H9 (cell line): ENCODE data around the gene CDH13. TPM values are rescaled to one million over a fixed set of nuclear protein-coding genes. Genes with fewer than 3 reads are reported as not detected.

Experiments
- DNase-seq: peaks from one replicate; pipeline ENCODE4 v3.0.0-alpha.2; 2017
- H2AFZ ChIP-seq: one replicate; pipeline ENCODE4 v1.6.1; 2013; ENCODE audit warnings: mild to moderate bottlenecking, low read length, control low read depth, moderate library complexity
- H2AK5ac ChIP-seq: 2 replicates; pipeline ENCODE4 v1.6.1; 2013; ENCODE audit warnings: low read length, control low read depth, mixed read lengths; ENCODE audit not compliant: insufficient read length
- H2BK120ac ChIP-seq: one replicate; pipeline ENCODE4 v1.6.1; 2013; ENCODE audit warnings: low read depth, mild to moderate bottlenecking, low read length, control low read depth, inconsistent platforms; ENCODE audit not compliant: poor library complexity, severe bottlenecking
- H2BK12ac ChIP-seq: 2 replicates; pipeline ENCODE4 v1.6.1; 2013; ENCODE audit warnings: low read length, control low read depth, mixed read lengths, low read depth; ENCODE audit not compliant: insufficient read length
- H2BK15ac ChIP-seq: 2 replicates; pipeline ENCODE4 v1.6.1; 2013; ENCODE audit warnings: low read depth, low read length, control low read depth
- H2BK20ac ChIP-seq: one replicate; pipeline ENCODE4 v1.6.1; 2013; ENCODE audit warnings: low read depth, mild to moderate bottlenecking, low read length, control low read depth, inconsistent platforms; ENCODE audit not compliant: poor library complexity, severe bottlenecking
- H2BK5ac ChIP-seq: 2 replicates; pipeline ENCODE4 v1.6.1; 2013; ENCODE audit warnings: low read length, control low read depth, mixed read lengths; ENCODE audit not compliant: insufficient read length
- H3K14ac ChIP-seq: 2 replicates; pipeline ENCODE4 v1.6.1; 2013; ENCODE audit warnings: low read length, control low read depth; ENCODE audit not compliant: insufficient read depth
- H3K18ac ChIP-seq: 2 replicates; pipeline ENCODE4 v1.6.1; 2013; ENCODE audit warnings: low read depth, mild to moderate bottlenecking, mixed read lengths, low read length, control low read depth; ENCODE audit not compliant: insufficient read length
- H3K23ac ChIP-seq: 2 replicates; pipeline ENCODE4 v1.6.1; 2013; ENCODE audit warnings: low read length, control low read depth, mixed read lengths, low read depth; ENCODE audit not compliant: insufficient read length
- H3K23me2 ChIP-seq: 2 replicates; pipeline ENCODE4 v1.6.1; 2013; ENCODE audit warnings: low read depth, mild to moderate bottlenecking, mixed read lengths, low read length, control low read depth; ENCODE audit not compliant: insufficient read length, poor library complexity, severe bottlenecking
- H3K27ac ChIP-seq: 2 replicates; pipeline ENCODE4 v1.5.1; 2013; ENCODE audit warnings: low read length, control low read depth, mixed read lengths, low read depth; ENCODE audit not compliant: insufficient read length
- H3K27me3 ChIP-seq: 2 replicates; pipeline ENCODE4 v1.6.1; 2013; ENCODE audit warnings: low read length, control low read depth, inconsistent platforms; ENCODE audit not compliant: insufficient read depth
- H3K4ac ChIP-seq: 2 replicates; pipeline ENCODE4 v1.6.1; 2013; ENCODE audit warnings: low read depth, mild to moderate bottlenecking, control low read depth, inconsistent platforms, low read length, moderate library complexity
- H3K4me1 ChIP-seq: 2 replicates; pipeline ENCODE4 v1.6.1; 2013; ENCODE audit warnings: low read length, control low read depth, inconsistent platforms; ENCODE audit not compliant: insufficient read depth
- H3K4me2 ChIP-seq: 2 replicates; pipeline ENCODE4 v1.6.1; 2013; ENCODE audit warnings: low read length, control low read depth, mixed read lengths; ENCODE audit not compliant: insufficient read length, insufficient read depth
- H3K56ac ChIP-seq: 2 replicates; pipeline ENCODE4 v1.6.1; 2013; ENCODE audit warnings: low read depth, mild to moderate bottlenecking, mixed read lengths, low read length, control low read depth; ENCODE audit not compliant: insufficient read length
- H3K79me1 ChIP-seq: 2 replicates; pipeline ENCODE4 v1.6.1; 2013; ENCODE audit warnings: low read depth, mild to moderate bottlenecking, moderate library complexity, low read length, control low read depth, inconsistent platforms; ENCODE audit not compliant: insufficient read depth, poor library complexity, severe bottlenecking
- H3K79me2 ChIP-seq: 2 replicates; pipeline ENCODE4 v1.6.1; 2013; ENCODE audit warnings: low read length, control low read depth, inconsistent platforms; ENCODE audit not compliant: insufficient read depth
- H3K9ac ChIP-seq: 2 replicates; pipeline ENCODE4 v1.6.1; 2013; ENCODE audit warnings: low read length, control low read depth, mixed read lengths; ENCODE audit not compliant: insufficient read length; ENCODE audit errors: extremely low read depth
- H3K9me3 ChIP-seq: one replicate; pipeline ENCODE4 v1.6.1; 2013; ENCODE audit warnings: low read depth, low read length, inconsistent platforms; ENCODE audit not compliant: control insufficient read depth
- H3T11ph ChIP-seq: one replicate; pipeline ENCODE4 v1.6.1; 2013; ENCODE audit warnings: mild to moderate bottlenecking, low read length, control low read depth, inconsistent platforms
- H4K20me1 ChIP-seq: one replicate; pipeline ENCODE4 v1.6.1; 2013; ENCODE audit not compliant: control insufficient read depth, insufficient read length, insufficient read depth
- H4K5ac ChIP-seq: 2 replicates; pipeline ENCODE4 v1.6.1; 2013; ENCODE audit warnings: low read depth, mild to moderate bottlenecking, mixed read lengths, low read length, control low read depth; ENCODE audit not compliant: insufficient read length
- H4K8ac ChIP-seq: replicated peaks from 2 replicates; pipeline ENCODE4 v1.6.1; 2013; ENCODE audit warnings: low read length, control low read depth, mixed read lengths, low read depth; ENCODE audit not compliant: insufficient read length
- H4K91ac ChIP-seq: 2 replicates; pipeline ENCODE4 v1.6.1; 2013; ENCODE audit warnings: low read depth, mild to moderate bottlenecking, moderate library complexity, mixed read lengths, low read length, control low read depth; ENCODE audit not compliant: insufficient read length
- H3K27ac Mint-ChIP-seq, 3 experiments: 2 replicates in 2 of 3; 3 replicates in 1 of 3; pipeline ENCODE4 v1.8.0; 2020 to 2021; ENCODE audit warnings: mixed read lengths in 3 of 3, mild to moderate bottlenecking in 1 of 3, moderate library complexity in 1 of 3
- H3K27me3 Mint-ChIP-seq: 2 replicates; pipeline ENCODE4 v1.8.0; 2021; ENCODE audit warnings: low read depth, mild to moderate bottlenecking, moderate library complexity, mixed read lengths
- H3K36me3 Mint-ChIP-seq, 3 experiments: 2 replicates in 2 of 3; 3 replicates in 1 of 3; pipeline ENCODE4 v1.8.0; 2020 to 2021; ENCODE audit warnings: low read depth in 3 of 3, mixed read lengths in 3 of 3; ENCODE audit not compliant: insufficient read depth in 1 of 3
- H3K4me1 Mint-ChIP-seq, 2 experiments: 2 replicates each; pipeline ENCODE4 v1.8.0; 2020; ENCODE audit warnings: mixed read lengths in 2 of 2
- H3K4me3 Mint-ChIP-seq, 2 experiments: 2 replicates in 1 of 2; 3 replicates in 1 of 2; pipeline ENCODE4 v1.8.0; 2020 to 2021; ENCODE audit warnings: mild to moderate bottlenecking in 2 of 2, mixed read lengths in 2 of 2, moderate library complexity in 1 of 2
- H3K9me3 Mint-ChIP-seq, 2 experiments: 2 replicates in 1 of 2; 3 replicates in 1 of 2; pipeline ENCODE4 v1.8.0; 2020; ENCODE audit warnings: mild to moderate bottlenecking in 2 of 2, mixed read lengths in 2 of 2, moderate library complexity in 1 of 2
- WGBS: extraction: QIAGEN DNeasy Blood & Tissue Kit; methylation state at CpG from one replicate; pipeline ENCODE4 v1.1.7; 2013; ENCODE audit warnings: missing lambda C conversion rate, low lambda C conversion rate, mixed read lengths; ENCODE audit not compliant: insufficient read length; ENCODE audit errors: extremely low coverage; 5-methylcytosine and 5-hydroxymethylcytosine counted together
- total RNA-seq: library from RNA; stranded (reverse); gene quantifications from 2 replicates; pipeline ENCODE4 v1.2.1, GENCODE V29; 2021
- TF ChIP-seq, protein P1 (sequence below): fragments of 200-600 bp; sonication (generic); conservative IDR thresholded peaks from 3 replicates; pipeline ENCODE4 v1.8.0; 2021; ENCODE audit warnings: antibody characterized with exemption, mild to moderate bottlenecking

Gene CDH13
- total RNA-seq, 1 experiment from 2014 or later: 1.5 TPM

DNA sequence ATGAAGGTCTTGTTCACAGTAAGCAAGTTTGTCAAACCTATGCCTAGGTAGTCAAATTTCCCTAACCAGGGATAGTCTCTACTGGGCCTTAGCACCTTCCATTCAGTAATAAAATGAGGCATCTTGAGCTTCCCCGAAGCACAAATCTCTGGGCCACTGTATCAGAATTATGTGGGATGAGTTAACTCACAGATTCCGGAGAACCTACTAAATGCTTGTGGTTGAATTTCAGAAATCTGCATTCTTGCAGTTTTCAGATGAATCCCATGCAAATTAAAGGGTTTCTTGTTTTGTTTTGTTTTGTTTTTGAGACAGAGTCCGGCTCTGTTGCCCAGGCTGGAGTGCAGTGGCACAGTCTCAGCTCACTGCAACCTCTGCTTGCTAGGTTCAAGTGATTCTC, 702.2 kb downstream of the CDH13 start:
- H4K20me1 ChIP-seq: no peaks in the 10 kb centered on the region
- H3K56ac ChIP-seq: no peak overlapping the region
- no peak overlapping the region for H2BK5ac ChIP-seq
- no peak overlapping the region for H3K4ac ChIP-seq
- Mint-ChIP-seq H3K4me3 (no peak overlapping the region), H3K4me1 (no peaks in the 10 kb centered on the region), H3K27me3 (no peaks in the 10 kb centered on the region), H3K36me3 (no peaks in the 10 kb centered on the region), H3K27ac (no peak overlapping the region), H3K9me3 (no peaks in the 10 kb centered on the region; a peak in 1 of 5 replicates)
- no peak overlapping the region for H3K14ac ChIP-seq
- H2BK120ac ChIP-seq: no peak overlapping the region
- H3K9ac ChIP-seq: no peak overlapping the region
- no CpG with 5 or more reads among the region's 3 CpGs for WGBS
- H3K4me2 ChIP-seq: no peak overlapping the region
- no peak overlapping the region for H2AFZ ChIP-seq
- no peaks in the 10 kb centered on the region for H3K79me1 ChIP-seq
- no peak overlapping the region for H3K18ac ChIP-seq
- no peak overlapping the region for H4K91ac ChIP-seq
- no peak overlapping the region for H3K27ac ChIP-seq
- H2BK15ac ChIP-seq: no peak overlapping the region
- H3T11ph ChIP-seq: no peak overlapping the region
- no peaks in the 10 kb centered on the region for H3K4me1 ChIP-seq
- H3K9me3 ChIP-seq: no peaks in the 10 kb centered on the region
- H3K23me2 ChIP-seq: no peaks in the 10 kb centered on the region
- no peak overlapping the region for H4K8ac ChIP-seq
- DNase-seq: no peak
- no peak overlapping the region for H2AK5ac ChIP-seq
- H4K5ac ChIP-seq: no peak overlapping the region
- H2BK20ac ChIP-seq: no peak overlapping the region
- H3K27me3 ChIP-seq: no peaks in the 10 kb centered on the region
- no peaks in the 10 kb centered on the region for H3K79me2 ChIP-seq
- H2BK12ac ChIP-seq: no peak overlapping the region
- TF ChIP-seq, protein P1, sequence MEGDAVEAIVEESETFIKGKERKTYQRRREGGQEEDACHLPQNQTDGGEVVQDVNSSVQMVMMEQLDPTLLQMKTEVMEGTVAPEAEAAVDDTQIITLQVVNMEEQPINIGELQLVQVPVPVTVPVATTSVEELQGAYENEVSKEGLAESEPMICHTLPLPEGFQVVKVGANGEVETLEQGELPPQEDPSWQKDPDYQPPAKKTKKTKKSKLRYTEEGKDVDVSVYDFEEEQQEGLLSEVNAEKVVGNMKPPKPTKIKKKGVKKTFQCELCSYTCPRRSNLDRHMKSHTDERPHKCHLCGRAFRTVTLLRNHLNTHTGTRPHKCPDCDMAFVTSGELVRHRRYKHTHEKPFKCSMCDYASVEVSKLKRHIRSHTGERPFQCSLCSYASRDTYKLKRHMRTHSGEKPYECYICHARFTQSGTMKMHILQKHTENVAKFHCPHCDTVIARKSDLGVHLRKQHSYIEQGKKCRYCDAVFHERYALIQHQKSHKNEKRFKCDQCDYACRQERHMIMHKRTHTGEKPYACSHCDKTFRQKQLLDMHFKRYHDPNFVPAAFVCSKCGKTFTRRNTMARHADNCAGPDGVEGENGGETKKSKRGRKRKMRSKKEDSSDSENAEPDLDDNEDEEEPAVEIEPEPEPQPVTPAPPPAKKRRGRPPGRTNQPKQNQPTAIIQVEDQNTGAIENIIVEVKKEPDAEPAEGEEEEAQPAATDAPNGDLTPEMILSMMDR: no peak
- H3K23ac ChIP-seq: no peak overlapping the region
